Parathyroid adenoma (tissue), 2 donors: ENCODE data around the gene COPS8.

ENCODE experiments used
- H2AFZ ChIP-seq: fragments of 300-600 bp; sonication (generic); one replicate; pipeline ENCODE4 v1.7.0; 2017; ENCODE audit warnings: antibody characterized with exemption, mild to moderate bottlenecking
- H3K27ac ChIP-seq: fragments of 300-600 bp; sonication (generic); one replicate; pipeline ENCODE4 v1.7.0; 2017
- H3K27me3 ChIP-seq: fragments of 300-600 bp; sonication (generic); one replicate; pipeline ENCODE4 v1.7.0; 2017; ENCODE audit warnings: low read length; ENCODE audit not compliant: control insufficient read depth, insufficient read depth
- H3K36me3 ChIP-seq: fragments of 300-600 bp; sonication (generic); one replicate; pipeline ENCODE4 v1.7.0; 2017; ENCODE audit warnings: low read length; ENCODE audit not compliant: control insufficient read depth, insufficient read depth
- H3K4me1 ChIP-seq: fragments of 300-600 bp; sonication (generic); one replicate; pipeline ENCODE4 v1.7.0; 2017; ENCODE audit warnings: control low read depth
- H3K4me2 ChIP-seq: fragments of 300-600 bp; sonication (generic); one replicate; pipeline ENCODE4 v1.7.0; 2017; ENCODE audit warnings: low read length
- H3K4me3 ChIP-seq: fragments of 300-600 bp; sonication (generic); one replicate; pipeline ENCODE4 v1.7.0; 2017; ENCODE audit warnings: low read depth, low read length
- H3K79me2 ChIP-seq: fragments of 300-600 bp; sonication (generic); one replicate; pipeline ENCODE4 v1.7.0; 2017; ENCODE audit warnings: control low read depth
- H3K9ac ChIP-seq: fragments of 300-600 bp; sonication (generic); one replicate; pipeline ENCODE4 v1.7.0; 2017; ENCODE audit warnings: mild to moderate bottlenecking
- H3K9me3 ChIP-seq: fragments of 300-600 bp; sonication (generic); one replicate; pipeline ENCODE4 v1.7.0; 2017; ENCODE audit warnings: low read length; ENCODE audit not compliant: control insufficient read depth
- CTCF ChIP-seq: fragments of 300-600 bp; sonication (generic); IDR thresholded peaks from one replicate; pipeline ENCODE4 v1.7.0; 2017; ENCODE audit warnings: antibody characterized with exemption, mild to moderate bottlenecking
- donor health status: primary hyperparathyroidism.

The COPS8 gene

DNA sequence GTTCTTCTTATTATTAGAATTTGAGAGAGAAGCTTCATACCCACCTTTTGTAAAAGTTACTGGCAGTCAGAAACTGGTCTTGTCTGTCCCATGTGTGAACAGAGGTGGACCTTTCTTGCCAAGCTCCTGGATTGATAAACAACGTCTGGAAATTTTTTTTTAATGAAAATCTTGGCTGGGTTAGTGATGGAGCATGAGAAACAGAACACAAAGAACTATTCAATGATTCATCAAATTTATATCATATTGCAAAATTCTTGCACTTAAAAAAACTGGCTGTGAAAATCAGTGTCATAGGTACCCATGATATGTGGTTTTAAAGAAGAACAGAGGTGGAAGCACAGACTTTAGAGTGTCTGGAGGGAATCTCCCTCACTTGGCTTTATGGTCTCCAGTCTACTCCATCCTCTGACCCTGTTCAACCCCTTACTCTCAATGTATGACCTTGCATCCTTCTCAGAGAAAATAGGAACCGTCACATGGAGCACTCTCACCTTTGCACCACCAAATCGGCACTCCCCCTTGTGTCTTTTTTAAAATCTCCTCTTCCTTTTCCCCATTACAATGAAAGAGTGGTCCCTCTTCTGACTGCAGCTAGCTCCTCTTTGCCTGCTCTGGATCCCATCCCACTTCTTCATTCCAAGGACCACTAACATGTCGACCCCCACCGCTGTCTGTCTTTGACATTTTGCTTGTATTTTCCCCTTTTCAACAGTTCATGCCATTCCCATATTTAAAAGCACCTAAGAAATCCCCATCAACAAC is 58.2 kb downstream of the COPS8 start:
- Histone ChIP-seq H3K9me3 (no peaks in the 10 kb centered on the region), H2AFZ (no peak overlapping the region), H3K4me3 (no peak overlapping the region), H3K79me2 (no peaks in the 10 kb centered on the region), H3K27ac (no peak overlapping the region), H3K36me3 (no peaks in the 10 kb centered on the region), H3K9ac (no peak overlapping the region), H3K4me2 (no peak overlapping the region), H3K4me1 (no peaks in the 10 kb centered on the region), H3K27me3 (no peaks in the 10 kb centered on the region)
- TF ChIP-seq CTCF, result no peak

GRCh38 chr2:237144516-237144915 is 58.8 kb downstream of the COPS8 start:
- Histone ChIP-seq H3K79me2 (no peaks in the 10 kb centered on the region), H3K36me3 (no peaks in the 10 kb centered on the region), H2AFZ (no peak overlapping the region), H3K4me3 (no peak overlapping the region), H3K9ac (no peak overlapping the region), H3K27ac (no peak overlapping the region), H3K27me3 (no peaks in the 10 kb centered on the region), H3K9me3 (no peaks in the 10 kb centered on the region), H3K4me1 (no peaks in the 10 kb centered on the region), H3K4me2 (no peak overlapping the region)
- TF ChIP-seq CTCF, result no peak

DNA sequence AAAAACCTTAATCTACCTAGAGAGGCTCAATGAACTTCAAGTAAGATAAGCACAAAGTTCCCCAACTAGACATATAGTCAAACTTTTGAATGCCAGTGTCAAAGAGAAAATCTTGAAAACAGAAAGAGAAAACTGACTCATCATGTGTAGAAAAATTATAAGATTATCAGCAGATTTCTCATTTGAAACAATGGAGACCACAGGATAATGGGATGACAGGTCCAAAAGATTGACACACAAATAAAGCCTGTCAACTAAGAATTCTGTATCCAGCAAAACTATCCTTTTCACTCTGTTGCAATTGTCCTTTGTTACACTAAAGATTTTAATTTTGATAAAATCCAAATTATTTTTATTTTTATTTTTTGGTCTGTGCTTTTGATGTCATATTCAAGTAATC is 61.6 kb downstream of the COPS8 start:
- TF ChIP-seq CTCF, result no peak
- no peaks in the 10 kb centered on the region for H3K36me3 ChIP-seq
- H3K4me1 ChIP-seq, result no peaks in the 10 kb centered on the region
- H3K27ac ChIP-seq, result no peak overlapping the region
- no peaks in the 10 kb centered on the region for H3K9me3 ChIP-seq
- H3K9ac ChIP-seq, result no peak overlapping the region
- H3K79me2 ChIP-seq, result no peaks in the 10 kb centered on the region
- no peak overlapping the region for H2AFZ ChIP-seq
- H3K4me2 ChIP-seq, result no peak overlapping the region
- no peak overlapping the region for H3K4me3 ChIP-seq
- no peaks in the 10 kb centered on the region for H3K27me3 ChIP-seq

GRCh38 chr2:237148624-237149023 is 62.9 kb downstream of the COPS8 start:
- Histone ChIP-seq H3K27ac (no peak overlapping the region), H3K4me1 (no peaks in the 10 kb centered on the region), H2AFZ (no peak overlapping the region), H3K4me2 (no peak overlapping the region), H3K36me3 (no peaks in the 10 kb centered on the region), H3K79me2 (no peaks in the 10 kb centered on the region), H3K4me3 (no peak overlapping the region), H3K27me3 (no peaks in the 10 kb centered on the region), H3K9ac (no peak overlapping the region), H3K9me3 (no peaks in the 10 kb centered on the region)
- no peak for TF ChIP-seq CTCF

GRCh38 chr2:237149425-237149824 is 63.7 kb downstream of the COPS8 start:
- Histone ChIP-seq H3K9me3 (no peaks in the 10 kb centered on the region), H3K36me3 (no peaks in the 10 kb centered on the region), H3K27me3 (no peaks in the 10 kb centered on the region), H3K9ac (no peak overlapping the region), H2AFZ (no peak overlapping the region), H3K27ac (no peak overlapping the region), H3K4me2 (no peak overlapping the region), H3K4me3 (no peak overlapping the region), H3K4me1 (no peaks in the 10 kb centered on the region), H3K79me2 (no peaks in the 10 kb centered on the region)
- no peak for TF ChIP-seq CTCF
